ENCODE data around the gene ZFP1.
A peak's percentile ranks its signal among the peaks of the same experiment; 100 is the strongest.

The ZFP1 gene

GRCh38 chr16:75218256-75219076 is 70.1 kb downstream of the ZFP1 start, which contains the start of gene CTRB1:
TSS of gene CTRB1 (plus strand) at chr16:75218988. CDS start at chr16:75219008, 20 bp downstream.
- ATAC-seq = peak; percentile 24
- peak within 1 kb of the TSS; percentile 40 for H3K4me3 Mint-ChIP-seq
- no peaks in the 10 kb centered on the region for H3K36me3 Mint-ChIP-seq
- H3K9me3 Mint-ChIP-seq = no peaks in the 10 kb centered on the region
- peaks cover 4% of the 10 kb centered on the region for H3K4me1 Mint-ChIP-seq
- peak within 1 kb of the TSS; percentile 53 for H3K27ac Mint-ChIP-seq
- DNase-seq (ENCODE audit: low spot score in 2 of 2) = no peak

DNA sequence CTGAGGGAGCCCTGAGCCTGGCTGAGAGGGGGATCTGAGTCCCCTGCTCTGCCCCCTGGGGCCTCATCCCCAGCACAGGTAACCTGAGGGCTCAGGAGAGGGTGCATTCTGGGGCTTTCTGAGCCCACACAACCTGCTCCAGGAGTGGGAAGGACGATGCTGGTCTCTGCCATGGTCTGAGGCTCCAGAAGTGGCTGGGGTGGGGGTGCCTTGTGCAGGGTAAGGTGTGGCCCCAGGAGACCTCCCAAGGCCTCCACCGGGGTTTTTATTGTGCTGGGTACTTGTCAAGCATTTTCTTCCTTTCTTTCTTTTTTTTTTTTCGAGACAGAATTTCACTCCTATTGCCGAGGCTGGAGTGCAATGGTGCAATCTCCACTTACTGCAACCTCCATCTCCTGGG is 70.8 kb downstream of the ZFP1 start:
- H3K4me3 Mint-ChIP-seq = no peak overlapping the region
- H3K4me1 Mint-ChIP-seq = peaks cover 4% of the 10 kb centered on the region
- ATAC-seq (no peak), DNase-seq (ENCODE audit: low spot score in 2 of 2) (no peak)
- H3K27ac Mint-ChIP-seq = no peak overlapping the region
- H3K9me3 Mint-ChIP-seq = no peaks in the 10 kb centered on the region
- no peaks in the 10 kb centered on the region for H3K36me3 Mint-ChIP-seq

DNA sequence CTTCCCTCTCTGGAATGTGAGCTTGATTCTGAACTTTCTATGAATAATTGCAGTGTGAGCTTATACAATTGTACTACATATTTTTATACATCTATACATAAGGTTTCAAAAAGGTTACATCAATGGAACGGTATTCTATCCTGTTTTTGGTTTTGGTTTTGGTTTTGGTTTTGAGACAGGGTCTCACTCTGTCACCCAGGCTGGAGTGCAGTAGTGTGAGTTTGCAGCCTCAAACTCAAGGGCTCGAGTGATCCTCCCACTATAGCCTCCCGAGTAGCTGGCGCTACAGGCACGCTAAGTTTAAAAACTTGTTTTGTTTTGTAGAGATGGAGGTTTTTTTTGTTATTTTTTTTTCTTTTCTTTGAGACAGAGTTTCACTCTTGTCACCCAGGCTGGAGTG is 71.5 kb downstream of the ZFP1 start:
- peak; percentile 17 for ATAC-seq
- peak overlapping the region; percentile 53 for H3K27ac Mint-ChIP-seq
- DNase-seq (ENCODE audit: low spot score in 2 of 2) = no peak
- peak overlapping the region; percentile 40 for H3K4me3 Mint-ChIP-seq
- no peaks in the 10 kb centered on the region for H3K9me3 Mint-ChIP-seq
- no peaks in the 10 kb centered on the region for H3K36me3 Mint-ChIP-seq
- peaks cover 4% of the 10 kb centered on the region for H3K4me1 Mint-ChIP-seq
